ENCODE results near the gene UBE3D. TPM values are rescaled to one million over a fixed set of nuclear protein-coding genes. Genes with fewer than 3 reads are reported as not detected.

UBE3D gene
- total and polyA plus RNA-seq, 4 donors, result 2.8 to 21.2 (median 6.5) TPM

GRCh38 chr6:83055366-83055964, 10.2 kb downstream of the UBE3D start:
- Histone ChIP-seq H3K4me1 (ENCODE audit: control insufficient read depth in 5 of 5, insufficient read depth in 5 of 5, low read length in 5 of 5) (no peaks in the 10 kb centered on the region), H3K9me3 (ENCODE audit: control insufficient read depth in 4 of 4, insufficient read depth in 3 of 4, low read length in 3 of 4) (no peaks in the 10 kb centered on the region), H3K36me3 (ENCODE audit: control insufficient read depth in 4 of 4, insufficient read depth in 4 of 4, low read length in 4 of 4) (peaks cover 0 to 8% (median 2%) of the 10 kb centered on the region in 4 donors), H3K27me3 (ENCODE audit: control insufficient read depth in 3 of 3, insufficient read depth in 3 of 3, low read length in 2 of 3) (no peaks in the 10 kb centered on the region), H3K4me3 (no peak overlapping the region), H3K9ac (ENCODE audit: insufficient read depth in 1 of 2, low read length in 2 of 2) (no peak overlapping the region), H3K27ac (ENCODE audit: low read depth in 1 of 2, low read length in 1 of 2) (no peak overlapping the region)
- ATAC-seq (ENCODE audit: insufficient read depth, low FRiP score) (no peak), DNase-seq (peak; percentile 58 to 69 (median 65))
- WGBS, 2 donors, result 36 to 47% methylated on average over 6 of the region's 6 CpGs
- TF ChIP-seq CTCF (IDR thresholded peaks at IDR 0.05; ENCODE audit: control extremely low read depth, extremely low read depth), result peak; percentile 48

- no peaks in the 10 kb centered on the region for H3K4me1 ChIP-seq (ENCODE audit: control insufficient read depth in 5 of 5, insufficient read depth in 5 of 5, low read length in 5 of 5)
- no peak overlapping the region for H3K9ac ChIP-seq (ENCODE audit: insufficient read depth in 1 of 2, low read length in 2 of 2)
- DNase-seq (no peak), ATAC-seq (ENCODE audit: insufficient read depth, low FRiP score) (no peak)
- H3K4me3 ChIP-seq, result no peak overlapping the region
- WGBS, 2 donors, result 90 to 93% methylated on average over 3 of the region's 3 CpGs
- H3K36me3 ChIP-seq (ENCODE audit: control insufficient read depth in 4 of 4, insufficient read depth in 4 of 4, low read length in 4 of 4), result peaks cover 0 to 8% (median under 1%) of the 10 kb centered on the region in 4 donors
- no peaks in the 10 kb centered on the region for H3K27me3 ChIP-seq (ENCODE audit: control insufficient read depth in 3 of 3, insufficient read depth in 3 of 3, low read length in 2 of 3)
- TF ChIP-seq CTCF (IDR thresholded peaks at IDR 0.05; ENCODE audit: control extremely low read depth, extremely low read depth), result no peak
- no peaks in the 10 kb centered on the region for H3K9me3 ChIP-seq (ENCODE audit: control insufficient read depth in 4 of 4, insufficient read depth in 3 of 4, low read length in 3 of 4)
- H3K27ac ChIP-seq (ENCODE audit: low read depth in 1 of 2, low read length in 1 of 2), result no peak overlapping the region
Measured at GRCh38 chr6:83053678-83054077, 12.0 kb downstream of the UBE3D start.

DNA sequence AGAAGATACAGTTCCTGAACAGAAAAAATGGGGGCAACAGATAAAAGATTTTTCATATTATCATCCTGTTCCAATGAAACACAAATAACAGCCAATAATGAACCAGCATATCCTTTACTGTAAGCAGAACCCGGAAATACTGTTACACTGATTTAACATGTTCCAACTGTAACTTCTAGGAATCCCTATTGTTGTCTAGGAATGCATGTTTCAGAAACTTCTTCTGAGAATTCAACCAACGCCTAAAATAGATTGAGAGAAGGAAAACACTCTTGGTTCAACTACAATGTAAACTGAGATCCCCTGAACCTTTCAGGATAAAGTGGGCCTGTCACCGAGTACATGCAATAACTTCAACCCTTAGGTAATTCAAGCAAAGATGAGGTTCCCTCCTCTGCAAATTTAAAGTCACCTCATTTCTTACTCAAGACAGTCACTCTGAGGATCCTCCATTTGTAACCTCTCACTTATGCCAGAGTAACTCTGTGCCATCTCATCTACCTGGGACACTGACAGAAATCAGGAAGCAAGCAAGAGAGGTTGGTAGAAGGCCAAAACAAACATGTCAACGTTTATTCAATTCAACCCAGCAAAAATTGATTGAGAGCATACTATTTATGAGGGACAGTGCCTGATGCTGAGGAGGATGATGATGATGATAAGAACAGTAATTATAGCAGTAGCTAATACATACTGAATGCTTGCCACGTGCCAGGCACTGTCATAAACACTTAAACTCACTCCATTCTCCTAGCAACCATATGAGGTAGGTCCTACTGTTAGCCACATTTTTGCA, 14.1 kb downstream of the UBE3D start:
- WGBS, 2 donors, result 45 to 68% methylated on average over 5 of the region's 5 CpGs
- no peaks in the 10 kb centered on the region for H3K9me3 ChIP-seq (ENCODE audit: control insufficient read depth in 4 of 4, insufficient read depth in 3 of 4, low read length in 3 of 4)
- H3K4me1 ChIP-seq (ENCODE audit: control insufficient read depth in 5 of 5, insufficient read depth in 5 of 5, low read length in 5 of 5), result no peaks in the 10 kb centered on the region
- no peak overlapping the region for H3K27ac ChIP-seq (ENCODE audit: low read depth in 1 of 2, low read length in 1 of 2)
- H3K36me3 ChIP-seq (ENCODE audit: control insufficient read depth in 4 of 4, insufficient read depth in 4 of 4, low read length in 4 of 4), result peaks cover 0 to 4% (median under 1%) of the 10 kb centered on the region in 4 donors
- H3K9ac ChIP-seq (ENCODE audit: insufficient read depth in 1 of 2, low read length in 2 of 2), result no peak overlapping the region
- no peak for ATAC-seq (ENCODE audit: insufficient read depth, low FRiP score)
- no peak for TF ChIP-seq CTCF (IDR thresholded peaks at IDR 0.05; ENCODE audit: control extremely low read depth, extremely low read depth)
- H3K4me3 ChIP-seq, result no peak overlapping the region
- H3K27me3 ChIP-seq (ENCODE audit: control insufficient read depth in 3 of 3, insufficient read depth in 3 of 3, low read length in 2 of 3), result no peaks in the 10 kb centered on the region
- DNase-seq, result no peak

All from lung (tissue), 12 donors.